Measurements from ENCODE around the gene SORL1-AS1.

SORL1-AS1 gene

DNA sequence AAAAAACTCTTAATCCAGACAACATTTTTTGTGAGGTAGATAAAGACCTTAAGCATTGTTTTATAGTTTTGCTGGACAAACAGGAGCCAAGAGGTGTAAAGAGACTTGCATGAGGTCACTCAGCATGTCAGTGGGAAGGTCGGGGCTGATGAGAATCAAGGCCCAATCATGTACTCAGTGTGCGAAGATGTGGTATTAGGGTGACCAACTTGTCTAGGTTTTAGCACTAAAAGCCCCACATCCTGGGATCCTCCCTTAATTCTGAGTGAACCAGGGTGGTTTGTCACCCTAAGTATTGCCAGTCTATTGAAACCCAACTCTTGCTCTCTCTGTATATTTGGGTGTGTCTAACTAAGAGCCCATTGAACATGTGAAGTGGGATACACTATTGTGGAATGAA, 19.5 kb upstream of the SORL1-AS1 start:
- BruUV-seq (replicated peaks): no TSS peak
- no peak overlapping the region for H2AFZ ChIP-seq (ENCODE audit: low read length)
- peaks cover 98% of the 10 kb centered on the region for H3K79me2 ChIP-seq (ENCODE audit: insufficient read depth, low read depth, low read length)
- ChIA-PET POLR2A (no interaction called here), CTCF (ENCODE audit: unreplicated experiment) (no interaction called here)
- H3K27ac ChIP-seq (ENCODE audit: low read depth, low read length, poor library complexity, severe bottlenecking): no peak overlapping the region
- no peaks in the 10 kb centered on the region for H3K9me3 ChIP-seq (ENCODE audit: low read length)
- DNase-seq (ENCODE audit: low spot score): no peak
- peaks cover 43% of the 10 kb centered on the region for H4K20me1 ChIP-seq (ENCODE audit: insufficient read depth, low read length)
- H3K4me2 ChIP-seq (ENCODE audit: low read length): no peak overlapping the region
- H3K36me3 ChIP-seq (ENCODE audit: insufficient read depth, low read length): peaks cover 99% of the 10 kb centered on the region
- intact Hi-C loops (cut with micrococcal nuclease; ENCODE audit: unreplicated experiment): no loop called here
- H3K4me1 ChIP-seq (ENCODE audit: insufficient read depth, low read length, poor library complexity, severe bottlenecking): peaks cover 24% of the 10 kb centered on the region
- TF ChIP-seq, protein P1, sequence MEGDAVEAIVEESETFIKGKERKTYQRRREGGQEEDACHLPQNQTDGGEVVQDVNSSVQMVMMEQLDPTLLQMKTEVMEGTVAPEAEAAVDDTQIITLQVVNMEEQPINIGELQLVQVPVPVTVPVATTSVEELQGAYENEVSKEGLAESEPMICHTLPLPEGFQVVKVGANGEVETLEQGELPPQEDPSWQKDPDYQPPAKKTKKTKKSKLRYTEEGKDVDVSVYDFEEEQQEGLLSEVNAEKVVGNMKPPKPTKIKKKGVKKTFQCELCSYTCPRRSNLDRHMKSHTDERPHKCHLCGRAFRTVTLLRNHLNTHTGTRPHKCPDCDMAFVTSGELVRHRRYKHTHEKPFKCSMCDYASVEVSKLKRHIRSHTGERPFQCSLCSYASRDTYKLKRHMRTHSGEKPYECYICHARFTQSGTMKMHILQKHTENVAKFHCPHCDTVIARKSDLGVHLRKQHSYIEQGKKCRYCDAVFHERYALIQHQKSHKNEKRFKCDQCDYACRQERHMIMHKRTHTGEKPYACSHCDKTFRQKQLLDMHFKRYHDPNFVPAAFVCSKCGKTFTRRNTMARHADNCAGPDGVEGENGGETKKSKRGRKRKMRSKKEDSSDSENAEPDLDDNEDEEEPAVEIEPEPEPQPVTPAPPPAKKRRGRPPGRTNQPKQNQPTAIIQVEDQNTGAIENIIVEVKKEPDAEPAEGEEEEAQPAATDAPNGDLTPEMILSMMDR (conservative IDR thresholded peaks at IDR 0.05; ENCODE audit: low read length): no peak
- TF ChIP-seq EZH2phosphoT487 (IDR thresholded peaks at IDR 0.05; ENCODE audit: borderline replicate concordance, low read depth, low read length): no peak
- no peaks in the 10 kb centered on the region for H3K9me2 ChIP-seq (ENCODE audit: insufficient read depth, low read length)
- H3K4me3 ChIP-seq (ENCODE audit: low read depth, low read length, poor library complexity, severe bottlenecking): no peak overlapping the region

DNA sequence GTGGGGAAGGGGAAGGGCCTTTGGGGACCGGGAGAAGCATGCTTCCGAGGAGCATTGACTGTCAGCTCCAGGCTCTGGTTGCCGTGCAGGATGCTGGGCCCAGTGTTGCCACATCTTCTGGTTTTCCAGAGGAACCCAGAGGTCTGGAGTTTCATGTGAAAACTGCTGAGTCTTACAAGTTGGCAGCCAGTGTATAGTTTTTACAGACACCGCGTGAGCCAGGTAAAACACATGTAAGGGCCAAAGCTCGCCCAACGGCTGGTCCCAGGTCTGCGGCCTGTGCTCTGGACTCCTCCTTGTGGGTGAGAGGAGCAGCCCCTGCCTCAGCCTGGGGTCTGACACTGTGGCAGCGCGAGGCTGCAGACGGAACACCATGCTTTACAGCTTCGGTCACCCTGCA, 18.4 kb upstream of the SORL1-AS1 start:
- H3K9me2 ChIP-seq (ENCODE audit: insufficient read depth, low read length): no peaks in the 10 kb centered on the region
- intact Hi-C loops (cut with micrococcal nuclease; ENCODE audit: unreplicated experiment): no loop called here
- peaks cover 35% of the 10 kb centered on the region for H3K4me1 ChIP-seq (ENCODE audit: insufficient read depth, low read length, poor library complexity, severe bottlenecking)
- H3K27ac ChIP-seq (ENCODE audit: low read depth, low read length, poor library complexity, severe bottlenecking): no peak overlapping the region
- no peak overlapping the region for H3K4me3 ChIP-seq (ENCODE audit: low read depth, low read length, poor library complexity, severe bottlenecking)
- no peak overlapping the region for H3K4me2 ChIP-seq (ENCODE audit: low read length)
- peaks cover 44% of the 10 kb centered on the region for H4K20me1 ChIP-seq (ENCODE audit: insufficient read depth, low read length)
- no peak for TF ChIP-seq EZH2phosphoT487 (IDR thresholded peaks at IDR 0.05; ENCODE audit: borderline replicate concordance, low read depth, low read length)
- TF ChIP-seq, protein P1 (conservative IDR thresholded peaks at IDR 0.05; ENCODE audit: low read length): no peak
- H2AFZ ChIP-seq (ENCODE audit: low read length): no peak overlapping the region
- no peaks in the 10 kb centered on the region for H3K9me3 ChIP-seq (ENCODE audit: low read length)
- ChIA-PET POLR2A (no interaction called here), CTCF (ENCODE audit: unreplicated experiment) (no interaction called here)
- H3K79me2 ChIP-seq (ENCODE audit: insufficient read depth, low read depth, low read length): peaks cover 100% of the 10 kb centered on the region
- peaks cover 98% of the 10 kb centered on the region for H3K36me3 ChIP-seq (ENCODE audit: insufficient read depth, low read length)
- no peak for DNase-seq (ENCODE audit: low spot score)
- BruUV-seq (replicated peaks): no TSS peak

GRCh38 chr11:121469910-121470309, 17.1 kb upstream of the SORL1-AS1 start:
- H3K27ac ChIP-seq (ENCODE audit: low read depth, low read length, poor library complexity, severe bottlenecking): no peak overlapping the region
- ChIA-PET CTCF (ENCODE audit: unreplicated experiment) (no interaction called here), POLR2A (interaction anchor here (0.7 to 2.2 kb wide), 3 partner anchors 10 to 20 kb away, joined by 3 to 8 read pairs (median 4); no protein-coding TSS in a partner anchor)
- no peak overlapping the region for H3K4me2 ChIP-seq (ENCODE audit: low read length)
- no peak overlapping the region for H3K4me3 ChIP-seq (ENCODE audit: low read depth, low read length, poor library complexity, severe bottlenecking)
- H3K4me1 ChIP-seq (ENCODE audit: insufficient read depth, low read length, poor library complexity, severe bottlenecking): peaks cover 48% of the 10 kb centered on the region
- no TSS peak for BruUV-seq (replicated peaks)
- no peak overlapping the region for H2AFZ ChIP-seq (ENCODE audit: low read length)
- no peak for DNase-seq (ENCODE audit: low spot score)
- H3K9me3 ChIP-seq (ENCODE audit: low read length): no peaks in the 10 kb centered on the region
- H3K36me3 ChIP-seq (ENCODE audit: insufficient read depth, low read length): peaks cover 94% of the 10 kb centered on the region
- H4K20me1 ChIP-seq (ENCODE audit: insufficient read depth, low read length): peaks cover 52% of the 10 kb centered on the region
- no peak for TF ChIP-seq EZH2phosphoT487 (IDR thresholded peaks at IDR 0.05; ENCODE audit: borderline replicate concordance, low read depth, low read length)
- TF ChIP-seq, protein P1 (conservative IDR thresholded peaks at IDR 0.05; ENCODE audit: low read length): no peak
- intact Hi-C loops (cut with micrococcal nuclease; ENCODE audit: unreplicated experiment): no loop called here
- H3K9me2 ChIP-seq (ENCODE audit: insufficient read depth, low read length): no peaks in the 10 kb centered on the region
- H3K79me2 ChIP-seq (ENCODE audit: insufficient read depth, low read depth, low read length): peaks cover 100% of the 10 kb centered on the region
